ENCODE measurements around the gene LYRM4.
A peak's percentile ranks its signal among the peaks of the same experiment; 100 is the strongest.

The LYRM4 gene

DNA sequence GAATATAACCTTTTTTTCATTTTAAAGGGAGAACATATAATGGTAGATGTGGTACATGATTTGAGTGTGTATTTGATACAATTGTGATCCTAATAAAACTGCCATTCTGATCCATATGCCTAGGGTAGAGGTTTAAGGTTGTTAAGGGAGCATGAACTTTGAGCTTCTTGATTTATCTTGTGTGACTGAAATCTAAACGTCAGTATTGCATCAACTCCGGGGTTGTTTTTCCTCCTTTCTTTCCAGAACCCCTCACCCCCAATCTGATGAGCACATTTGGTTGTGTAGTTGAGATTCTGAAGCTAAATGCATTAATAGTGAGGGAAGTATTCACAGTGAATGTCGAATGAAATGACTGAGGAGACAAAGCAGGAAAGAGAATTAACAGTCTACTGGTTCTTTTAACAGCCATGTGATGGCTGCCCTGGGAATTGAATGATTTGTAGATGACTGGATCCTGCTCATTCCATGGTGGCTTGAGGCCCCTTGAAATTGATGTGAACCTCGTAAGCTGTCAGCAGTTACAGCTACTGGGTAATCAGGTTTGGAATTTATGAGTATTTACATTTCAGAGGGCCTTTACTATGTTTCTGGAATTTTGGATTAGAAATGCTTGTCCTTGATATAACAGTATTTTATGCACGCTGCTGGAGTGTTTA is 45.3 kb upstream of the LYRM4 start:
- Histone ChIP-seq H3K4me3 (replicated peaks; ENCODE audit: insufficient read depth, low read length) (no peak overlapping the region), H3K27ac (replicated peaks) (no peak overlapping the region), H3K27me3 (ENCODE audit: insufficient read depth, poor library complexity, severe bottlenecking) (no peaks in the 10 kb centered on the region)
- no peak for DNase-seq (ENCODE audit: low read depth in 1 of 2, low spot score in 1 of 2)
- TF ChIP-seq, protein P1, sequence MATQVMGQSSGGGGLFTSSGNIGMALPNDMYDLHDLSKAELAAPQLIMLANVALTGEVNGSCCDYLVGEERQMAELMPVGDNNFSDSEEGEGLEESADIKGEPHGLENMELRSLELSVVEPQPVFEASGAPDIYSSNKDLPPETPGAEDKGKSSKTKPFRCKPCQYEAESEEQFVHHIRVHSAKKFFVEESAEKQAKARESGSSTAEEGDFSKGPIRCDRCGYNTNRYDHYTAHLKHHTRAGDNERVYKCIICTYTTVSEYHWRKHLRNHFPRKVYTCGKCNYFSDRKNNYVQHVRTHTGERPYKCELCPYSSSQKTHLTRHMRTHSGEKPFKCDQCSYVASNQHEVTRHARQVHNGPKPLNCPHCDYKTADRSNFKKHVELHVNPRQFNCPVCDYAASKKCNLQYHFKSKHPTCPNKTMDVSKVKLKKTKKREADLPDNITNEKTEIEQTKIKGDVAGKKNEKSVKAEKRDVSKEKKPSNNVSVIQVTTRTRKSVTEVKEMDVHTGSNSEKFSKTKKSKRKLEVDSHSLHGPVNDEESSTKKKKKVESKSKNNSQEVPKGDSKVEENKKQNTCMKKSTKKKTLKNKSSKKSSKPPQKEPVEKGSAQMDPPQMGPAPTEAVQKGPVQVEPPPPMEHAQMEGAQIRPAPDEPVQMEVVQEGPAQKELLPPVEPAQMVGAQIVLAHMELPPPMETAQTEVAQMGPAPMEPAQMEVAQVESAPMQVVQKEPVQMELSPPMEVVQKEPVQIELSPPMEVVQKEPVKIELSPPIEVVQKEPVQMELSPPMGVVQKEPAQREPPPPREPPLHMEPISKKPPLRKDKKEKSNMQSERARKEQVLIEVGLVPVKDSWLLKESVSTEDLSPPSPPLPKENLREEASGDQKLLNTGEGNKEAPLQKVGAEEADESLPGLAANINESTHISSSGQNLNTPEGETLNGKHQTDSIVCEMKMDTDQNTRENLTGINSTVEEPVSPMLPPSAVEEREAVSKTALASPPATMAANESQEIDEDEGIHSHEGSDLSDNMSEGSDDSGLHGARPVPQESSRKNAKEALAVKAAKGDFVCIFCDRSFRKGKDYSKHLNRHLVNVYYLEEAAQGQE (IDR thresholded peaks at IDR 0.05; ENCODE audit: insufficient replicate concordance, low read depth) = no peak
- TF ChIP-seq POLR2AphosphoS5 (IDR thresholded peaks at IDR 0.05; ENCODE audit: low read depth) (no peak), SPI1 (IDR thresholded peaks at IDR 0.05; ENCODE audit: borderline replicate concordance, low read depth) (no peak), GABPA (IDR thresholded peaks at IDR 0.05; ENCODE audit: low read depth) (no peak)
- TF ChIP-seq, protein P2, sequence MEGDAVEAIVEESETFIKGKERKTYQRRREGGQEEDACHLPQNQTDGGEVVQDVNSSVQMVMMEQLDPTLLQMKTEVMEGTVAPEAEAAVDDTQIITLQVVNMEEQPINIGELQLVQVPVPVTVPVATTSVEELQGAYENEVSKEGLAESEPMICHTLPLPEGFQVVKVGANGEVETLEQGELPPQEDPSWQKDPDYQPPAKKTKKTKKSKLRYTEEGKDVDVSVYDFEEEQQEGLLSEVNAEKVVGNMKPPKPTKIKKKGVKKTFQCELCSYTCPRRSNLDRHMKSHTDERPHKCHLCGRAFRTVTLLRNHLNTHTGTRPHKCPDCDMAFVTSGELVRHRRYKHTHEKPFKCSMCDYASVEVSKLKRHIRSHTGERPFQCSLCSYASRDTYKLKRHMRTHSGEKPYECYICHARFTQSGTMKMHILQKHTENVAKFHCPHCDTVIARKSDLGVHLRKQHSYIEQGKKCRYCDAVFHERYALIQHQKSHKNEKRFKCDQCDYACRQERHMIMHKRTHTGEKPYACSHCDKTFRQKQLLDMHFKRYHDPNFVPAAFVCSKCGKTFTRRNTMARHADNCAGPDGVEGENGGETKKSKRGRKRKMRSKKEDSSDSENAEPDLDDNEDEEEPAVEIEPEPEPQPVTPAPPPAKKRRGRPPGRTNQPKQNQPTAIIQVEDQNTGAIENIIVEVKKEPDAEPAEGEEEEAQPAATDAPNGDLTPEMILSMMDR (IDR thresholded peaks at IDR 0.05; ENCODE audit: insufficient read depth, low read length) = no peak

DNA sequence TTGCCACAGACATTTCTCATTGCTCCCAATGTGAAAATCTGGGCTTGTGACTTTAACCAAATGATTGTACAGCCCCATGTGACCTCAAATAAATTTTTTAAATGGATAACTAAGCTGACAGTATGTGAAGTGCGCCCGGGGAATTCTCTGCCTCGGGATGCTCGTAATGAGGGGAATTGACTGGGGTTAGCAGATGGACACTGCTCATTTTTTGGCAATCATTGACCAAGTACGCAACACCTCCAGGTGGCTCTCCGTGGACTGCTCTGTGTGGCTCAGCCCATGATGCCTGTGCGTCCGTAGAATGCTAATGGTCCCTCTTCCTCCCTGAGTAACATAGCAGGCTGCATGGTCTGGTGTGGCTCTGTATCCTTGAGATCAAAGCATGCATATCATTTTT is 42.9 kb upstream of the LYRM4 start:
- no peak for DNase-seq (ENCODE audit: low read depth in 1 of 2, low spot score in 1 of 2)
- Histone ChIP-seq H3K27ac (replicated peaks) (no peak overlapping the region), H3K27me3 (ENCODE audit: insufficient read depth, poor library complexity, severe bottlenecking) (no peaks in the 10 kb centered on the region), H3K4me3 (replicated peaks; ENCODE audit: insufficient read depth, low read length) (no peak overlapping the region)
- TF ChIP-seq POLR2AphosphoS5 (IDR thresholded peaks at IDR 0.05; ENCODE audit: low read depth) (no peak), SPI1 (IDR thresholded peaks at IDR 0.05; ENCODE audit: borderline replicate concordance, low read depth) (no peak), GABPA (IDR thresholded peaks at IDR 0.05; ENCODE audit: low read depth) (no peak)
- TF ChIP-seq, protein P2 (IDR thresholded peaks at IDR 0.05; ENCODE audit: insufficient read depth, low read length) = no peak
- TF ChIP-seq, protein P1 (IDR thresholded peaks at IDR 0.05; ENCODE audit: insufficient replicate concordance, low read depth) = no peak

DNA sequence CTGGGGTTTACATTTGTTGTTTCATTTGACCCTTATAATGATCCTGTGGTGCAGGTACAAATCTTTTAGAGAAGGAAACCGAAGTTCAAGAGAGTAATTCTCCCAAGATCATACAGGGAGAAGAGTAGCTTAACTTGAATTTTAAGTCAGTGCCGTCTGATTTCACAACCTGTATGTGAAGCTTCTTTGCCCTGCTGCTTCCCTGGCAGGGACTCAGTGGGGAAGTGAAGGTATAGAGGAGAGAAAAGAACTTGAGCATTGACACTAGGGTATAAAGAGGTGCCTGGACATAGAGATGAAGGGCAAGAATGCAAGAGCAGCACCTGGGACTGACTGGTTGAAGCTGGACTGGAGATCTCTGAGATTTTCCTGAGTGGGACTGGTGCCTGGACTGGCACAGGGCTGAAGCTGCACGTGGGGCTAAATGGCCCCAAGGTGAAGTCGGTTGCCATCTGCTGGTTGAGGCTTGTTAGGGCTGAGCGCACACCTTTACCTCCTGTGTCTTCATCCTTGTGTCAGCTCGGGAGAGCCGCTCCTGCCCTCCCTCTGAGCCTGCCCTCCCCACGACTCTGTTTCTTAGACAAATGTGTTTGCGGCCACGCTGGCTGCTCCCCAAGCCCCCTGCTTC is 42.4 kb upstream of the LYRM4 start:
- Histone ChIP-seq H3K27ac (replicated peaks) (peak overlapping the region; percentile 4), H3K27me3 (ENCODE audit: insufficient read depth, poor library complexity, severe bottlenecking) (no peaks in the 10 kb centered on the region), H3K4me3 (replicated peaks; ENCODE audit: insufficient read depth, low read length) (no peak overlapping the region)
- DNase-seq (ENCODE audit: low read depth in 1 of 2, low spot score in 1 of 2) = peak in 1 of 2 experiments; percentile 69
- TF ChIP-seq, protein P1 (IDR thresholded peaks at IDR 0.05; ENCODE audit: insufficient replicate concordance, low read depth) = no peak
- TF ChIP-seq, protein P2 (IDR thresholded peaks at IDR 0.05; ENCODE audit: insufficient read depth, low read length) = peak; percentile 63
- TF ChIP-seq SPI1 (IDR thresholded peaks at IDR 0.05; ENCODE audit: borderline replicate concordance, low read depth) (peak; percentile 84), POLR2AphosphoS5 (IDR thresholded peaks at IDR 0.05; ENCODE audit: low read depth) (no peak)
